Measurements from ENCODE around the gene CUBN.

Gene CUBN

DNA sequence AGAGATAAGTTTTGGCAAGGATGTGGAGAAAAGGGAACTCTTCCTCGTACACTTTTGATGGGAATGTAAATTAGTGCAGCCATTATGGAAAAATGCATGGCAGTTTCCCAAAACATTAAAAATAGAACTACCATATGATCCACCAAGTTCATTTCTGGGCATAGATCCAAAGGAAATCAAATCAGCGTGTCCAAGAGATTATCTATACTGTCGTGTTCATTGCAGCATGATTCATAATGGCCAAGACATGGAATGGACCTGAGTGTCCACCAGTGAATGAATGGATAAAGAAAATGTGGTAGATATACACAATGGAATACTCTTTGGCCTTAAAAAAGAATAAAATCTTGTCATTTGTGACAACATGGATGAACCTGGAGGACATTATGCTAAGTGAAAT lies 242.0 kb downstream of the CUBN start:
- no peak for DNase-seq (ENCODE audit: low read depth in 2 of 2, low spot score in 1 of 2)

DNA sequence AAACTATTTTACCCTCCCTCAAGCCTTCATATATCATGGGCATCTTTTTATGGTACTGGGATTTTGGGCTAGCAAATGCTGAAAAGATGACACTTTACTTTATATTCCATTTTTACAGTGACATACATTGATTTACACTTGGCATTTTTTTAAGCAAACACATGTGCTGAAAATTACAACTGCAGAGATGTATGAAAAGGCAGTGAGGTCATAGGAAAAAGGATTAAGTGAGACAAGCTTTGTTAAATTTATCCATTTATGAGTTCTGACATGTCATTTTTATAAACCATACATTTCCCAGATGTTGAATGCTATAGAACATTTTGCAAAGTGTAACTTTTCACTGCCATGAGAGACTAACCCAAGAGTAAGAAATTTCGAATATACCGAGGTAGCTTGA lies 243.6 kb downstream of the CUBN start:
- no peak for DNase-seq (ENCODE audit: low read depth in 2 of 2, low spot score in 1 of 2)

DNA sequence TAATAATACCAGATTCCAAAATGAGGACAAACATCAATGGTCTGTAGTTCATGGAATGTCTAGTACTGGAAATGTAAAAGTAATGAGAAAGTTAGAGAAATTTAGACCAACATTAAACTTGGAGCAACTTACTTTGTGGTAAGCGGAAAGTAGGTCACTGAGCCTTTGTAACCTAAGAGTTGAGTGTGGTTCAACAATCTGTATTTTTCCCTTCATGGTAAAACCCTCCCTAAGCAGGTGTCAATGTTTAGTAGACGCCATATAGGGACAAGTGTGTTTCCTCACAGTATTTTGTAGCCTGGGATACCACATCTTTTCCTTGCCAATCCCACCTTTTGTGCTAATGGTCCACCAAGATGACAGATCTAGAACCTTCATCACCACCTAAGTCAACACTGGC lies 245.1 kb downstream of the CUBN start:
- no peak for DNase-seq (ENCODE audit: low read depth in 2 of 2, low spot score in 1 of 2)

DNA sequence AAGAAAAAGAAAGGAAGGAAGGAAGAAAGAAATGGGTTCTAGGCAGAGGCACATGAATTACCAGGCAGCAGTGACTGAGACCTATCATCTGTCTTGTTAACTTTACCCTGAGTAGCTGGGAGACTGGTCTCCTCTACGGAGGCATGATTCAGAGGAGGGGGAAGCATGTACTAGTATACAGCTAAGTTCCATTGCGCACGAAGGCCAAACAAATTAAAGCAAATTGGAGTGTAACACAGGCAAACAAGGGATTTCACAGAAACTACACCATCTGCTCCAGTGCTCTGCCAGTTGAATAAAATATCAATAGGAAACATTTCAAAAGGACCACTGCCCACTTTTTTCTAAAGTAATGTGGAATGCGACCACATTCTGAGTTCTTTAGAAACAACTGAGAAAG lies 246.5 kb downstream of the CUBN start:
- no peak for DNase-seq (ENCODE audit: low read depth in 2 of 2, low spot score in 1 of 2)

DNA sequence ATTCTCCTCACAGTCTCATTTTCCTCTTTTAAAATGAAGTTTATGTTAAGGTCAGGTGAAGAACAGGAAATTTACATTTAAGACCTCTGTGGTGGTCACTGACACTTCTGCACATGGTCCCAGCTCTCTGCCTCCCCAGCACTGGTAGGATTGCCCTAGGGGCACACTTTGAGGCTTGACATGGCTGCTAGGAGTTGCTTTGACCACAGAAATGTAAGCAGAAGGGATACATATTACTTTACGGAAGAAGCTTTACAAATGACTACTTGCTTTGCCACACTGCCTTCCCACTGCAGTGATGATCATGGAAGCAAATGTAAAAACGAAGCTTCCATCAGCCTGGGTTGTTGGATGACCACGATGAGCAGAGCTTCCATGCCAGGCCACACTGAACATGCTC lies 259.3 kb downstream of the CUBN start:
- DNase-seq (ENCODE audit: low read depth in 2 of 2, low spot score in 1 of 2): no peak

DNA sequence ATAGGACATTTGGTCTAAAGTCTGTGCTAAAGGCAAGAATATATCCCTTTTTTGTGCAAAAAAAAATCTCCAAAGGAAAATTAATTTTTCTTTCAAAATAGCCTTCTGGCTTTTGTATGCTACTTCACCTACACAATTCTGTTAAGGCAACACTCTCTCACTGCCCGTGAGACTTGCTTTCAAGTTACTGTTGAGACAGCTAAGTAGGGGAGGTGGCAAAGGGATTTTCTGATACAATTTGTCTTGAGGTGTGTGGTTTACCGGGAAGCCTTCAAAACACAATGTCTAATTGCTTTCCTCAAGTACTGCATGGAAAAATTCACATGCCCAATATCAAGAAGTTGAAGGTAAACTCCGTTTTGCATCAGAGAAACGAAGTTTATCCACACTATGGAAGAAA lies 261.6 kb downstream of the CUBN start:
- DNase-seq (ENCODE audit: low read depth in 2 of 2, low spot score in 1 of 2): no peak

DNA sequence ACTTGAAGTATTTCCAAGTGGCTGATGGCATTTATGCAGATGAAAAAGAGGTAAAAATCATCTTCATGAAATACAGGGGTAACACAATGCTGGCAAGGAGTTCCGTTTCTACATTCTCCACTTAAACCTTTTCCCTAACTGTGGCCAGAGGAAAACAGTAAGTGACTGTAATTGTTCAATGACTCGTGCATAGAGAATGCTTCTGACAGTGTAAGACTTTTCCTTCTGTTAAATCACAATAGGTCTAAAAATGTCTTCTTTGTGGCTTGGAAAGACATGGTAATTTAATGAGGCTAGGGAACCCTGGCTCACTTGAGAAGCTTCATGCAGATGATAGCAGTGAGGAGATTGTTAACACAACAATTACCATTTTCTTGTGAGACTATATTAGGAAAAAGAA lies 262.1 kb downstream of the CUBN start:
- DNase-seq (ENCODE audit: low read depth in 2 of 2, low spot score in 1 of 2): no peak

DNA sequence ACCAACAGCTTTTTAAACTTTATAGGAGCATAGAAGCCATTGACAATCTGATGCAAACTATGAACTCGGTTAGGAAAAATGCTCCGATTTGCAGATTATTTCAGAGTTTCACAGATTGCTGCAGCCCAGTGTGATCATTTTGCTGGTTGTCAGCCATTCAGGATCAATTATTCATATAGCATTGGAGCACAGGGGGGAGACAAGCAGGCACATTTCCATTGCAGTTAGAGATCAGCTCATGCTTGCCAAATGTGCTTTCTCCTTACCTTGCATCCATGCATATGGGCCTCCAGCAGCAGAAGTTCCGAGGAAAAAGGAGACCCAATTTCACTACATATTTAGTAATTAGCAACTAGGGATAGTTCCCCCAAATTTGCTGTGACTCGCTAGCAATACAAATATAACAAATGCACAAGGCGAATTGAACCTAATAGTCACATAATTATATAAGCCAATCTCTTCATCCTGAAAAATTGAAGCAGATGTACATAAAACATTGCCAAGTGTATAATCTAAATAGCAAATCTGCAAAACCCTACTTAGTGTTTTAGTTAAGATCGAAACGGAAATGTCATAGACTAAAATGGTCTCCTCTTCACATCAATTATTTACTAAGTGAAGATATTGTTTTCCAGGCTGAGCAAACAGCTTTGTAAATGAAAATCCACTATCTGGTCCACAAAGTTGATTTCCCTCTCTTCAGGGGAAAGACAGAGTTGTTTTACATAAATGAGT lies 262.9 kb downstream of the CUBN start:
- DNase-seq (ENCODE audit: low read depth in 2 of 2, low spot score in 1 of 2): no peak

DNA sequence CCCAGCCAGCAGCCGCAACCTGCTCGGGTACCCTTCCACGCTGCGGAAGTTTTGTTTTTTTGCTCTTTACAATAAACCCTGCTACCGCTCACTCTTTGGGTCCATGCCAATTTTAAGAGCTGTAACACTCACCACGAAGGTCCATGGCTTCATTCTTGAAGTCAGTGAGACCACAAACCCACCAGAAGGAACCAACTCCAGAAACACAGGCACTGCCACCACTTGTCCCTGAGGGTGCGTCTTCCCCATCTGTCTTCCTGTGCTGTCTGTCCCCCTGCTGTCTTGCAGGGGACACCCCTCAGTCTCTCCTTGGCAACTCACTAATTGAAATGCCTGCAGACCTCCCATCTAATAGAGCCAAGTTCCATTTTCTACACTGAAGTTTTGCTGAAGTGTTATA lies 263.8 kb downstream of the CUBN start:
- no peak for DNase-seq (ENCODE audit: low read depth in 2 of 2, low spot score in 1 of 2)

DNA sequence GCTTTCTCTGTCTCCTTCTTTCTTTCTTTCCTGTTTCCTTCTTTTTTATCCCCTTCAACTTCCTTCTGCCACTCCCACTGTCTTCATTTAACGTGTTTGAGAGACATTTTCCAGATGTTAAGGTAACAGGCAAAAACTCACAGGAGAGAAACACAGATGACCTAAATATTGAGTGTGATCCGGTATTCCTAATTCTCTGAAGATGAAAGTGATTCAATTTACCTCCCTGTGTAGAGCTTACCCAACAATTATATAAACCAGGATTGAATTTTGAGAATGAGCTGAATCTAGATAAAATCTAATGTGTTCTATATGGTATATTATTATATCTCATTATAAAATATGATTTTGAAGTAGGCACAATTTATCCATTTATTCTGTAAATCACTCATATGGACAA lies 265.8 kb downstream of the CUBN start:
- no peak for DNase-seq (ENCODE audit: low read depth in 2 of 2, low spot score in 1 of 2)

DNA sequence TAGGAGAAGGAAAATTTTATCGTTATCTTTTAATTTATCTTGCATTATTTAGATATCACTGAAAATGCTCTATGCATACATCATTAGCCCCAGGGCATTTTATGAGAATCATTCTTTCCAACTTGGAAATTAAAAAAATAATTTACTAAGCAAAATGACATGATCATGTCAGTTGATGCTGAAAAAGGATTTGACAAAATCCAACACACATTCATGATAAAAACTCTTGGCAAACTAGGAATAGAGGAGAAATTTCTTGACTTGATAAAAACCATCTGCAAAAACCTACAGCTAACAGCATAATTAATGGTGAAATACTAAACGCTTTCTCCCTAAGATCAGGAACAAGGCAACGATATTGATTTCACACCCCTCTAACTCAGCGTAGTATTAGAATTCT lies 272.2 kb downstream of the CUBN start:
- no peak for DNase-seq (ENCODE audit: low read depth in 2 of 2, low spot score in 1 of 2)

DNA sequence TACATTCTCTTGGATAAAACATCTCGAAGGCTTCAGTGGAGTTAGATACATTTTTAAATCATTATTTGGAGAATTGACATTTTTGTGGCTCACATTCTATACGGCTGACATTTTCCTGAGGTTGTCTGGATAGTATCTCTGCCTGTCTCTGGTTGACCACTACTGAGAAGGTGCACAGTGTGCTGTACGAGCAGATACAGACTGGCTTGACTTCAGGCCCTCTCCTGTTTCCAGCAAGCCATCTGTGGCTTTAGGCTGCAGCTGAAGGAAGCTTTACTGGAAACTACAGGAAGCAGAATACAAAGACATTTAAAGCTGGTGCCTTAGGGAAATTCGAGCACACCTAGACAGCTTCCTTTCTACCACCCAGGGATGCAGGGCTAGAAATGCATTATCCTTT lies 273.0 kb downstream of the CUBN start:
- no peak for DNase-seq (ENCODE audit: low read depth in 2 of 2, low spot score in 1 of 2)

DNA sequence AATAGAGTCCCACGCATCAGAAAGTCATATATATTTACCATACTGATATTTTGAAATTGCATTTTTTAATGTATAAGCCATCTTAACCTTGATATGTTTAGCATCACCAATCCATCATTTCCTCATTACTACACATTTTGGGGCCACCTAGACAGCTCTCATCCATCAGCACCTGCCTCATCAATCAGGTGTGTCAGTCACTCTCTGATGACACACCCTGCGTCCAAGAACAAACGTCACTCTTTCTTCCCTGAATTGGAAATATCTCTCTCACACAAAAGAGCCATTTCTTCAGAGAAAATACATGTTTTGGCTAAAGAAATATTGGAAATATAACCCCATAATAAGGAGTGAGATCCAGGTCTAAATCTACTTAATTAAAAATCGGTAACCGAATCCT lies 273.5 kb downstream of the CUBN start:
- no peak for DNase-seq (ENCODE audit: low read depth in 2 of 2, low spot score in 1 of 2)

DNA sequence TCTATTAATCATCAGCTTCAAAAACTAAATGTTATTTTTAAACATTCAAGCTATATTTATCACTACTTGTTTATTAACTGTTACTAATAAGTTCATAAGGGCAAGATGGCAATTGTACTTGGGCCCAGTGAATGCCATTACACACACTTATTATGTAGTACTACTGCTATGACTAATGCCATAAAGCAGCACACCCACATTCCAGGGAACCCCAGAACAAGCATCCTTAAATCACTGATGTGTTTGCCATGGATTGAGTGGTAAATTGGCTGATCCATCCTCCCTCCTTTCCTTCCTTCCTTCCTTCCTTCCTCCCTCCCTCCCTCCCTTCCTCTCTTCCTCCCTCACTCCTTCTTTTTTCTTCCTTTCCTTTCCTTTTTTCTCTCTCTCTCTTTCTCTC lies 275.0 kb downstream of the CUBN start:
- DNase-seq (ENCODE audit: low read depth in 2 of 2, low spot score in 1 of 2): no peak

DNA sequence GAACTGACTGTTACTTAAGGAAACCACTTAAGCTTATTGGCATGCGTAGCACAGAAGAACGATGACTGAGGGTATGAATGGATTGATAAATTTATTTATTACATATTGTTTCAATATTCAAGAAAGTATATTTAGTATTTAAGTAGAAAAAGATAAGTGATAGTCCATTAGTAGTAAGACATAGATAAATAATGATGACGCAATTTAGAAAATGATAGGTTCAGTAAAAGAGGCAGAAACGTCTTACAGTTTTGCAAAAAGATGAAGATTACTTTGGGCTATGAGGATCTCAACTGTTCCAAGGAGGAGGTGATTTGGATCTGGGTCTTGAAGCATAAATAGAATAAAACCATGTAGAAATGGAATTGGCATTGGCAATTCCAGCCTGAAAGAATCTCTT lies 275.8 kb downstream of the CUBN start:
- DNase-seq (ENCODE audit: low read depth in 2 of 2, low spot score in 1 of 2): no peak

DNA sequence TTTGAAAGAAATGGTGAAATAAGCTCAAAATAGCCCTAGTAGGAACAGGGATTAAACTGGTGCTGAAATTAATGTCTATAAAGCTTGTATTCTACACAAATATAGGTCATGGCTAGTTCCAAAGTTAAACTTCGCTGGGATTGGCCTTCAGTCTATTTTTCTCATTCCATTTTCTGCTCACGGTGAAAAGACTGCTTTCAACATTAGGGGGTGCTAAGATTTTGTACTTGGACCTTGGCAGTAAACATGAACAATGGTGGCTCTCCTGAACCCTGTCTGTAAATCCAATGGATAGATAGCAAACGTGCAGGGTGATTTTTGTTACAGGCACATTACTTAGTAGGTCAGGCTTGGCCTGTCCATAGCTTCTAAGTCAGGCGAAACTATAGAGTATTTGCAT lies 276.4 kb downstream of the CUBN start:
- no peak for DNase-seq (ENCODE audit: low read depth in 2 of 2, low spot score in 1 of 2)

DNA sequence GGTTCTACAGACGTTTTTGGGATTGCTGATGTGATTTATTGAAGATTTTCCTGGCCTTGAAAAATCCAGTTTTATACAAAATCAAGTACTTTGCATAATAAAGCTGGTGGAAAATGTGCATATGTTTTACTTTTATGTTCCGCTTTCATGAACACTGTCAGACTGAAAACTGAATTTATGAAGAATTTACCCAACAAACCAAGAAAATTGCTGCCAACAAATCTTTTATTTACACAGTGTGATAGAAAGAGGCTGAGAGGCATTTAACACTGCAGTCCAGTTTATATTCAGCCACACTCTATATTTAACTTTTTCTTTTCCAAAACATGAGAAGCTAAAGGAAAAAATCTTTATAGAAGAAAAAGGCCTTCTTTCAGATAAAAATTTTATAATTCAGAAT lies 277.0 kb downstream of the CUBN start:
- no peak for DNase-seq (ENCODE audit: low read depth in 2 of 2, low spot score in 1 of 2)

DNA sequence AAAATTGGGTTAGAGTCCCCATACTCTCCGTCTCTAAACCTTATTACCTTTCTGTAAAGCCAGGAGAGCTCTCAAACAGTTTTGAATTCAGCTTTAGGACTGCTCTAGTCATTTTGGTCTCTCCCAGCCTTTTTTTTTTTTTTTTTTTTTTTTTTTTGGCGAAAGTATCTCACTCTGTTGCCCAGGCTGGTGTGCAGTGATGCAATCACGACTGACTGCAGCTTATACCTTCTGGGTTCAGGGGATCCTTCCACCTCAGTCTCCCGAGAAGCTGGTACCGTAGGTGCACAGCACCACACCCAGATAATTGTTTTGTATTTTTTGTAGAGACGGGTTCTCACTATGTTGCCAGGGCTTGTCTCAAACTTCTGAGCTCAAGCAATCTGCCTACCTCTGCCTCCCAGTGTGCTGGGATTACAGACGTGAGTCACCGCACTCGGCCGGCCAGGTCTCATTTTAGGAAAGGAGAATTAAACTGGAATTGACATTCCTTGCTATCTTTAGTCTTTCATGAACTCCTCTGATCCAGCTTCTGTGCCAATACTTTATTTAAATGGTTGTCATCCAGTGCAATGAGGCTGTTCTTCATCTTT lies 281.0 kb downstream of the CUBN start:
- DNase-seq (ENCODE audit: low read depth in 2 of 2, low spot score in 1 of 2): no peak

DNA sequence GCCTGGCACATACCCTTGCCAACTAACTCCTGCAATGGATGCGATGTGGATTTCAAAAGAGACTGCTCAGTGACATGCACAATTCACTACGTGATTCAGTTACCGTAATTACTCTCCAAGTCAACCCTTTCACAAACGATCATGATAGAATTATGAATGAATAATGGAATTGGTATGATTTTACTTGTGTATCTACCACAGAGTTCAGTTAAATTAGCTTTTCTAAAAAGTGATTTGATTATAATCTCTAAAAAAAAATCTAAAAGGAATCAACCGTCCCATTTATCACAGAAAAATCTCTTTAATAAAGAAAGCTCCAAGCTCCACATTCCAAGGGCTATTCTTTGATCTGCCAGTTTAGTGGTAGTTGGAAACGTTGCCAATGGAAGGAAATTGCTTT lies 282.0 kb downstream of the CUBN start:
- DNase-seq (ENCODE audit: low read depth in 2 of 2, low spot score in 1 of 2): no peak

DNA sequence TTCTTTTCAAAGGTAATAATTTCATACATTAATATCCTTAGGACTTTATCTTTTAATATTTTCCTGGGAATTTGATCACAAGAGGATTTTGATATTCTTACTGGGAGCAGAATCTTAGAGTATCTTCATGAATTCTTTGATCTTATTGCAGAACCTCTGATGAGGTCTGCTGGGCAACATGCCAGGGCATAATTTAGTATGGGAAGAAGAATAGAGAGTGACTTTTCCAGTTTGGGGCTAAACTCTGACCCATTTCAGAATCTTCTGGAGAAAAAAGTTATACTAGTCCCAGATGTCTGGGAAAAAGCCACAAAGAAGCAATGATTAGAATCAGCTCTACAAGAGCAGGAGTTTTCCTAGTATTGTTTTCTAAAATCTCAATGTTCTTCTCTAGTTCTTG lies 284.4 kb downstream of the CUBN start:
- DNase-seq (ENCODE audit: low read depth in 2 of 2, low spot score in 1 of 2): no peak

DNA sequence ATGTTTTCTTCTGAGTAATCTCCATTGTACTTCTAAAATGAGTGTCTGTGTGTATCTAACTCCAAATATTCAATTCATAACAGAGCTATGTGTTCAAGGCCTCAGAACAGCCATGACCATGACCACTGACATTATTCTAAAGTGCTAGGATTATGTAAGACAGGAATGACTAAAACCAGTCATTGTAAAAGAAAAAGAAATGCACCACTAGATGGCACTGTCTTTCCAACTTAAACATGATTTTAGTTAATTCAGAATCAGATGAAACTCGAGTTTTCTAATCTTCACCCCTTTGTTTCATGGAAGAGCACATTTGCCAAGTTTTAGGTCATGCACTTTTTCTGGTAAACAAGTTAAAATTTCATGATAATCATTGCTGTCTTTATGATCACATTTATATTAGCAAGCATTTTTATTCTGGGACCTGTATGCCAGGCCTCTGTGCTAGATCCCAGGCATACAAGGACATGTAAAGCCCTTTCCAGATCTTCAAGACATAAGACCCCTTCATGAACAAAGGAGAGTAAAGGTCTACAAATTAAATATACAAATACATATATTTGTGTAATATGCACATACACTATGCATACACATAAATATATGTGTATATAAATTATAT lies 286.2 kb downstream of the CUBN start:
- no peak for DNase-seq (ENCODE audit: low read depth in 2 of 2, low spot score in 1 of 2)

DNA sequence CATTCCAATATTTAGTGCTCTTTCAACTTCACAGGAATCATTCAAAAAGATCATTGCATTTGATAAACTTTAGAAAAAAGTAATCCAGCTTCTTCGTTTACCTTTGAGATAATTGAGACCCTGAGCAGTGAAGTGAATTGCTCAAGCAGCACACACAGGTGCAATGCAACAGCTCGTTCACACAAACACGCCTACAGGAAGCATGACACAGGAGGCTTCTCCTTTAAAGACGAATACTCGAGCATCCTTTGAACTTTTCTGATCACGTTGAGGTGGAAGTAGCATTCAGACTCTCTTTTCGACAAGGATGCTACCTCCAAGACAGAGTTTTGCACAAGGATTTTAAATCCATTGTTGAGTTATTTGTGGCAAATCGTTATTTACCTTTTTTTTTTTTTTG lies 294.4 kb downstream of the CUBN start:
- DNase-seq (ENCODE audit: low read depth in 2 of 2, low spot score in 1 of 2): no peak

Data from stimulated activated CD8-positive, alpha-beta memory T cell treated with anti-CD3 and anti-CD28 coated beads, Interleukin-4, amount 100 ng/mL, for 4 hours (primary cell).